Aorta (tissue), 5 donors: Measurements from ENCODE around the gene MEIS1. TPM values are rescaled to one million over a fixed set of nuclear protein-coding genes. Genes with fewer than 3 reads are reported as not detected.

Source experiments
- ATAC-seq: fragments of 200-7000 bp; cut with Tn5 transposase; one replicate; pipeline ENCODE4 v1.9.1; 2022; ENCODE audit warnings: moderate library complexity; ENCODE audit not compliant: low FRiP score
- DNase-seq, 2 donors: peaks; one replicate each; pipeline ENCODE4 v3.0.0-alpha.2; 2020
- H3K27ac ChIP-seq, 2 donors: one replicate each; pipeline ENCODE4 v1.5.1; 2013; ENCODE audit warnings: low read length in 2 of 2, mild to moderate bottlenecking in 2 of 2, moderate library complexity in 2 of 2, control low read depth in 1 of 2, inconsistent platforms in 1 of 2, low read depth in 1 of 2
- H3K27me3 ChIP-seq, 2 donors: one replicate each; pipeline ENCODE4 v1.6.1; 2013; ENCODE audit warnings: control low read depth in 1 of 2, low read length in 1 of 2, mild to moderate bottlenecking in 1 of 2, moderate library complexity in 1 of 2; ENCODE audit not compliant: insufficient read depth in 2 of 2, control insufficient read depth in 1 of 2
- H3K36me3 ChIP-seq, 2 donors: one replicate each; pipeline ENCODE4 v1.6.1; 2013; ENCODE audit warnings: control low read depth in 1 of 2, low read length in 1 of 2, mild to moderate bottlenecking in 1 of 2; ENCODE audit not compliant: insufficient read depth in 2 of 2, control insufficient read depth in 1 of 2
- H3K4me1 ChIP-seq, 2 donors: one replicate each; pipeline ENCODE4 v1.6.1; 2013; ENCODE audit warnings: low read length in 2 of 2, control low read depth in 1 of 2, mild to moderate bottlenecking in 1 of 2, moderate library complexity in 1 of 2; ENCODE audit not compliant: insufficient read depth in 2 of 2, control insufficient read depth in 1 of 2
- H3K4me3 ChIP-seq, 2 donors: one replicate each; pipeline ENCODE4 v1.5.1; 2013; ENCODE audit warnings: low read length in 2 of 2, control low read depth in 1 of 2, mild to moderate bottlenecking in 1 of 2
- H3K9me3 ChIP-seq: one replicate; pipeline ENCODE4 v1.6.1; 2013; ENCODE audit warnings: mild to moderate bottlenecking, low read length; ENCODE audit not compliant: control insufficient read depth
- WGBS, 2 donors: extraction: QIAGEN DNeasy Blood & Tissue Kit; methylation state at CpG; one replicate each; pipeline ENCODE4 v1.1.7; 2013; 5-methylcytosine and 5-hydroxymethylcytosine counted together
- intact Hi-C, 2 donors: fragments of 100-400 bp; cut with DNase I; formaldehyde crosslinking; loops; one replicate each; pipeline versions ENCODE4 v1.14.2 to v1.15.0; 2022
- polyA plus RNA-seq, 2 donors: library from polyadenylated mRNA; stranded (reverse); fragments of 200-250 nt; gene quantifications; one replicate each; pipeline ENCODE4 v1.2.3, GENCODE V29; 2013
- total RNA-seq, 2 donors: library from RNA; stranded (reverse); fragmentation: NEBNext Ultra II Directional; extraction: Animal tissue kit (Norgen Biotek cat#: 25700); gene quantifications; one replicate each; pipeline ENCODE4 v1.2.1, GENCODE V29; 2021
- donor health status: healthy with polysubstance abuse.
- donor health status: Bipolar disorder and iron deficiency.
- donor health status: DM: no; HTN: no; CAD: no.
- donor health status: DM: no; HTN: no; CAD: no.
- donor health status: DM: yes; HTN: yes; CAD: no.

Gene MEIS1
- total and polyA plus RNA-seq, 4 donors: 7.6 to 76.6 (median 33.5) TPM

- DNase-seq: no peak
- H3K27me3 ChIP-seq: no peaks in the 10 kb centered on the region
- peak overlapping the region in 1 of 2 donors; percentile 76 for H3K27ac ChIP-seq
- intact Hi-C loops: no loop called here
- no peaks in the 10 kb centered on the region for H3K9me3 ChIP-seq
- WGBS, 2 donors: 55% methylated on average over 3 of the region's 3 CpGs
- H3K4me1 ChIP-seq: peaks cover 2 to 7% of the 10 kb centered on the region in 2 donors
- no peak for ATAC-seq
- H3K4me3 ChIP-seq: no peak overlapping the region
- no peaks in the 10 kb centered on the region for H3K36me3 ChIP-seq
Measured at GRCh38 chr2:66561645-66562303, 126.8 kb downstream of the MEIS1 start.

- peak overlapping the region in 1 of 2 donors; percentile 76 for H3K27ac ChIP-seq
- intact Hi-C loops: no loop called here
Measured at GRCh38 chr2:66562304-66562685, 127.4 kb downstream of the MEIS1 start.

GRCh38 chr2:66563473-66563872 lies 128.5 kb downstream of the MEIS1 start:
- ATAC-seq (no peak), DNase-seq (no peak)
- no peaks in the 10 kb centered on the region for H3K9me3 ChIP-seq
- 71 to 77% methylated on average over 1 of the region's 1 CpG for WGBS, 2 donors
- intact Hi-C loops: no loop called here
- H3K36me3 ChIP-seq: no peaks in the 10 kb centered on the region
- no peak overlapping the region for H3K4me3 ChIP-seq
- H3K27me3 ChIP-seq: no peaks in the 10 kb centered on the region
- peaks cover 2% of the 10 kb centered on the region in 2 donors for H3K4me1 ChIP-seq
- no peak overlapping the region for H3K27ac ChIP-seq

More at GRCh38 chr2:66562304-66562685, 127.4 kb downstream of the MEIS1 start:
- H3K27me3 ChIP-seq: no peaks in the 10 kb centered on the region
- no peaks in the 10 kb centered on the region for H3K9me3 ChIP-seq
- H3K4me1 ChIP-seq: peaks cover 2 to 3% of the 10 kb centered on the region in 2 donors
- H3K4me3 ChIP-seq: no peak overlapping the region
- DNase-seq: no peak
- 6 to 7% methylated on average over 1 of the region's 1 CpG for WGBS, 2 donors
- H3K36me3 ChIP-seq: no peaks in the 10 kb centered on the region
- ATAC-seq: no peak

GRCh38 chr2:66565291-66565690 lies 130.4 kb downstream of the MEIS1 start:
- WGBS, 2 donors: 4 to 5% methylated on average over 1 of the region's 1 CpG
- Histone ChIP-seq H3K9me3 (no peaks in the 10 kb centered on the region), H3K27ac (no peak overlapping the region), H3K36me3 (no peaks in the 10 kb centered on the region), H3K27me3 (no peaks in the 10 kb centered on the region), H3K4me1 (peaks cover 2% of the 10 kb centered on the region in 2 donors), H3K4me3 (no peak overlapping the region)
- intact Hi-C loops: no loop called here
- DNase-seq (no peak), ATAC-seq (no peak)

- H3K9me3 ChIP-seq: no peaks in the 10 kb centered on the region
- ATAC-seq (no peak), DNase-seq (no peak)
- WGBS, 2 donors: 56 to 60% methylated on average over 2 of the region's 2 CpGs
- intact Hi-C loops: no loop called here
- H3K27me3 ChIP-seq: no peaks in the 10 kb centered on the region
- H3K27ac ChIP-seq: peak overlapping the region in 1 of 2 donors; percentile 57
- no peak overlapping the region for H3K4me3 ChIP-seq
- no peaks in the 10 kb centered on the region for H3K4me1 ChIP-seq
- peaks cover 0 to 2% of the 10 kb centered on the region in 2 donors for H3K36me3 ChIP-seq
Measured at GRCh38 chr2:66566726-66567399, 131.9 kb downstream of the MEIS1 start.

DNA sequence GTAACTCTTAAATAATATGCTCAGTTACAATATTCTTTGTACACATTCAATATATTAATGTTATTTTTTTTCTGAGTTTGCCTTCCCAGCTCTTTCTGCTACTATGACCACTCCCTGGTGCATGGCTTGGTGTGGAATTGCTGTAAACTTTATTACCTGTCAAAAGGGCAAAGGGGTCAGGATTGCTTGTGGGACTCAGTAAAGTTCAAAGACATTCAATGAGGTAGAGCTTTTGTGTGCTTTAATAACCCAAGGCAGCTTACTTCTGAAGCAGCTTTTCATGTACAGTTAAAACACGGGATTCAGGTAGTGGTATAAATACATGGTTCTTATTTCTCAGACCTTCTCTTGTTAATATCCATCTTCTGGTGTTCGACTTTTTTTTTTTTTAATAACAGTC lies 132.8 kb downstream of the MEIS1 start:
- peaks cover 0 to 2% of the 10 kb centered on the region in 2 donors for H3K36me3 ChIP-seq
- no peak for ATAC-seq
- WGBS, 2 donors: 49 to 54% methylated on average over 2 of the region's 2 CpGs

DNA sequence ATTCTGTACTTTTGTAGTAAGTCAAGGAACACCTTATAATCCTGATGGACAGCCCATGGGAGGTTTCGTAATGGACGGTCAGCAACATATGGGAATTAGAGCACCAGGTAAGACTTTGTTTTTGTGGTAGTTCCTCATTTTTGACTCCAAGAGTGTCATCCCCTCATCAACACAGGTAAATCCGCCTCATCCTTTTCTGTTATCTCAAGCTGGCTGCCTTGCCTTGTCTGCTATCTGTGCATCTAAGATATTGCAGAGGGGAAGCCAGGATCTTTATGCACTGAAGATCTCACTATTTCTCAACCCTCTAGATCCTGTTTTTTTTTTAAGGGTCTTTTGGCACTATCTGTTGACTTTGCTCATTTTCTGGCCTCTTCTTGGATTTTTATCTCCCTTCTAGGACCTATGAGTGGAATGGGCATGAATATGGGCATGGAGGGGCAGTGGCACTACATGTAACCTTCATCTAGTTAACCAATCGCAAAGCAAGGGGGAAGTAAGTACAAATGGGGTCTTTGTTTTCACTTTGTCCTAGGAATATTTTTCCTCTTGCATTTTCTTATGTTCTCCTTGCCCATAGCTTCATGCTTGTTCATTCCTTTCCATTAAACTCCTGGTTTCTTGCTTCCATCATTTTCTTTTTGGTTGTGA lies 133.8 kb downstream of the MEIS1 start:
- H3K4me1 ChIP-seq: no peaks in the 10 kb centered on the region
- no peak for ATAC-seq
- no peak overlapping the region for H3K4me3 ChIP-seq
- no peaks in the 10 kb centered on the region for H3K9me3 ChIP-seq
- no peak overlapping the region for H3K27ac ChIP-seq
- intact Hi-C loops: no loop called here
- DNase-seq: no peak
- H3K27me3 ChIP-seq: no peaks in the 10 kb centered on the region
- peaks cover 0 to 2% of the 10 kb centered on the region in 2 donors for H3K36me3 ChIP-seq
- 78 to 85% methylated on average over 4 of the region's 4 CpGs for WGBS, 2 donors

More for the DNA sequence above, 132.8 kb downstream of the MEIS1 start:
- no peak for DNase-seq
- Histone ChIP-seq H3K27ac (no peak overlapping the region), H3K9me3 (no peaks in the 10 kb centered on the region), H3K4me1 (no peaks in the 10 kb centered on the region), H3K27me3 (no peaks in the 10 kb centered on the region), H3K4me3 (no peak overlapping the region)
- intact Hi-C loops: no loop called here

DNA sequence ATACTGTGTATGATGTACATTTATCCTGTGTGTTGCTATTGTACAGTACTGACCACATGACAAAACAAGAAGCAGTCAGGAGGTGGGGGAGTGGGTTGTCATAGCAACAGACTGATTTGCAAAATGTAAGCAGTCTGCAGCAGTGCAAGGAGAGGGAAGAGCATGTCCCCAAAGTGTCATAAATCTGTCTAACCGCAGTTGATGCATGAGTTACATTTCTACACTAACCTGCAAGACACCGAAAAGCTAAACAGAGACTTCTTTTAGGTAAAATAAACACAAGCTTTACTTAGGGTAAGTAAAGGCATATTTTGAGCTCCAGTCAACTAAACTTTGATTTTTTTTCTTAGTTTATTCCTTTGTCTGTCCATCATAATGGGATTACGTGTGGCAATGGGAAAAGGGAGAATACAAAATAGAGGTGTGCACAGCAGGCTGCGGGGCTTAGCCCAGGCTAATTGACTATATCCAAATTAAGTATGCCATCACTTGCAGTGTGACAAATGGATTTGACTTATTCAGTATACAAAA lies 134.5 kb downstream of the MEIS1 start:
- no peak for DNase-seq
- H3K36me3 ChIP-seq: peaks cover 0 to 2% of the 10 kb centered on the region in 2 donors
- H3K27ac ChIP-seq: no peak overlapping the region
- H3K4me1 ChIP-seq: no peaks in the 10 kb centered on the region
- peak; percentile 63 for ATAC-seq
- H3K9me3 ChIP-seq: no peaks in the 10 kb centered on the region
- H3K27me3 ChIP-seq: no peaks in the 10 kb centered on the region
- intact Hi-C loops: no loop called here
- WGBS, 2 donors: 46 to 47% methylated on average over 4 of the region's 4 CpGs
- no peak overlapping the region for H3K4me3 ChIP-seq
